22Rv1 (cell line): ENCODE data around the gene CALCOCO1.
"Not testable (repeated sequence)": the region's sequence is repeated elsewhere in the genome, so short reads cannot be mapped to it uniquely, and the experiment has no call there.

Experiments used
- ZFX ChIP-seq: fragments of 450-650 bp; IDR thresholded peaks from 2 replicates; pipeline ENCODE4 v1.6.1; 2017; ENCODE audit warnings: antibody characterized with exemption, borderline replicate concordance
- TF ChIP-seq, protein P1 (sequence below): fragments of 450-650 bp; IDR thresholded peaks from 2 replicates; pipeline ENCODE4 v1.5.1; 2017; ENCODE audit warnings: mild to moderate bottlenecking

DNA sequence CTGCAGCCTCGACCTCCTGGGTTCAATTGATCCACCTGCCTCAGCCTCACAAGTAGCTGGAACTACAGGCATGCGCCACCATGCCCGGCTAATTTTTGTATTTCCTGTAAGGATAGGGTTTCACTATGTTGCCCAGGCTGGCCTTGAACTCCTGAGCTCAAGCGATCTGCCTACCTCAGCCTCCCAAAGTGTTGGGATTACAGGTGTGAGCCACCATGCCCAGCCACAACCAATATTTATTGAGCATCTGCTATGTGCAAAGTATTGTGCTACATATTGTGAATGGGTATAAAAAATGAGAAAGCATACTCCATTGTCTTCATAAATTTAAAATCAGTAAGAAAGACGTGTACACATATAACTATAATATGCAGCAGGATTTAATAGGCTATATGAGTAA, 47.2 kb downstream of the CALCOCO1 start:
- TF ChIP-seq, protein P1, sequence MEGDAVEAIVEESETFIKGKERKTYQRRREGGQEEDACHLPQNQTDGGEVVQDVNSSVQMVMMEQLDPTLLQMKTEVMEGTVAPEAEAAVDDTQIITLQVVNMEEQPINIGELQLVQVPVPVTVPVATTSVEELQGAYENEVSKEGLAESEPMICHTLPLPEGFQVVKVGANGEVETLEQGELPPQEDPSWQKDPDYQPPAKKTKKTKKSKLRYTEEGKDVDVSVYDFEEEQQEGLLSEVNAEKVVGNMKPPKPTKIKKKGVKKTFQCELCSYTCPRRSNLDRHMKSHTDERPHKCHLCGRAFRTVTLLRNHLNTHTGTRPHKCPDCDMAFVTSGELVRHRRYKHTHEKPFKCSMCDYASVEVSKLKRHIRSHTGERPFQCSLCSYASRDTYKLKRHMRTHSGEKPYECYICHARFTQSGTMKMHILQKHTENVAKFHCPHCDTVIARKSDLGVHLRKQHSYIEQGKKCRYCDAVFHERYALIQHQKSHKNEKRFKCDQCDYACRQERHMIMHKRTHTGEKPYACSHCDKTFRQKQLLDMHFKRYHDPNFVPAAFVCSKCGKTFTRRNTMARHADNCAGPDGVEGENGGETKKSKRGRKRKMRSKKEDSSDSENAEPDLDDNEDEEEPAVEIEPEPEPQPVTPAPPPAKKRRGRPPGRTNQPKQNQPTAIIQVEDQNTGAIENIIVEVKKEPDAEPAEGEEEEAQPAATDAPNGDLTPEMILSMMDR = not testable (repeated sequence)
- not testable (repeated sequence) for TF ChIP-seq ZFX
